HG03097 (cell line): ENCODE measurements around the gene CEP41.

Experiments used
- ATAC-seq: cut with Tn5 transposase; IDR thresholded peaks from one replicate; pipeline ENCODE4 v1.9.1; 2021; ENCODE audit not compliant: unreplicated experiment, low FRiP score

CEP41 gene

GRCh38 chr7:130356876-130357611, 83.8 kb downstream of the CEP41 start:
- no peak for ATAC-seq

DNA sequence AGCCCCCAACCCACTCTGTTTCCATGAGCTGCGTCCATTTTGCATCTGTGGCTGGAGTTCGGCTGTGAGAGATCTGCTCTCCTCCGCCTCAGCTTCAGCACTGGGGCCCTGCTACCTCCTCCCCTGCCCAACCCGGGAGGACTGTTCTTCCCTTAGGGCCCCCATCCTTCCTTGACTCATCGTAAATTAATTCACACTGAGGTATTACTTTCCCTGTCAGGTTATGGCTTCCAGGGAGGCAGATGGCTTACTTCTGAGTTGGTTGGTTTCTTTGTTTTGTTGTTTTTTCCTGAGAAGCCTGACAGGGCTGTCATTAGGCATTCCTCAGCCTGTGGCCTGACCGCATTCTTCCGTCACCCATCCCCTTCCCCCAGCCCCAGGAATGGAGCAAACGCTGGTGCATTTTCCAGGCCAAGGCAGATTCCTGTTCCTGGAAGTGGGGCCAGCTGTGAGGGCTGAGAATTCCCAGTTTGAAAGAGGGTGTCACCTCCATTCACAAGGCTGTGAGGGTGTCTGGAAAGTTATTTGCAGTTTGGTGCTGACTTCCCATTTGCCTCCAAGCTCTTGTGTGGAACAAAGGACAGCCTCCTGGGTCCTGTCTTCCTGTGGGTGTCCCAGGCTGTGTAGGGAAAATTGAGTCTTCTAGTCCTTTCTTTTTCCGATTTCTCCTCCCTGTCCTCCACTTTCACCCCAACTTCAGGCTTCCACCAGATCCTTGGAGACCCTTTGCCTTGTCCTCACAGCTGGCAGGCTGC, 84.5 kb downstream of the CEP41 start:
- no peak for ATAC-seq

- ATAC-seq: no peak
These were observed 87.6 kb downstream of the CEP41 start for GRCh38 chr7:130353196-130353595.

DNA sequence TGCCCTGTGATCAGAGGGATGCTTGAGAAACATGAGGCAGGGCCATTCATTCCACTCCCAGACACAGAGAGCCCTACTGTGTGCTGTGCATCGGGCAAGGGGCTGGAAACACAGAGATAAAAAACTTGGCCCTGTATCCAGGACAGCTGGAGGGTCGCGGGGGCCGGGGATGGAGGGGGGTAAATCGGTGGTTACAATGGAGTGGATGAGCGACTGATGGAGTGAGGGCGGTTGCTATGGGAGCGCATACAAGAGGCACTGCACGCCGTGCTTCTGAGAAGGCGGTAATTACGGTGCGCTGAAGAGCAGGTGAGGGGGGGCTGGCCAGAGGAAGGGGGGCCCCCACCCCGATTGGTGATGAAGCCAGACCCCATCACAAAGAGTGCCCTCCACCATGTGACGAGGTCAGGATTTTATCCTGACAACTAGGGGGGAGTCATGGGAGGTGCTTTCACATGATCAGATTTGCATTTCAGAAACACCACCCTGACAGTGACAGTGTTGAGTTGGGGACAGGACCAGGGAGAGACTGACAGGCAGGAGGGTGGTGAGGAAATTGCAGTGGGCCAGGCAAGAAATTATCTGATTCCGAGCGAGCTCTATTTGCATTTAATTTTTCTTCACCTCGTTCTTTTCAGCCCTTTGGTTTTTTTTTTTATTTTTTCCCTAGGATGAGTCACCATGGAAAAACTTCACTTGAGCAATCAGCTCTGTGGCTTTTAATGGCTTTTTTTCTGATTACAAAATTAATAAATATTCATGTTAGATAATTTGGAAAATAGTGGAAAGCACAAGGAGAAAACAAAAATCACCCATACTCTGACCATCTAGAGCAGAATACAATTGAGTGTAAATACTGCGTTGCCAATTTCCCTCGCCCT, 88.4 kb downstream of the CEP41 start:
- no peak for ATAC-seq

GRCh38 chr7:130351791-130352090, 89.1 kb downstream of the CEP41 start:
- ATAC-seq: no peak

- no peak for ATAC-seq
These were observed 89.6 kb downstream of the CEP41 start for GRCh38 chr7:130350945-130351790.

GRCh38 chr7:130349911-130350782, 90.7 kb downstream of the CEP41 start:
- no peak for ATAC-seq

DNA sequence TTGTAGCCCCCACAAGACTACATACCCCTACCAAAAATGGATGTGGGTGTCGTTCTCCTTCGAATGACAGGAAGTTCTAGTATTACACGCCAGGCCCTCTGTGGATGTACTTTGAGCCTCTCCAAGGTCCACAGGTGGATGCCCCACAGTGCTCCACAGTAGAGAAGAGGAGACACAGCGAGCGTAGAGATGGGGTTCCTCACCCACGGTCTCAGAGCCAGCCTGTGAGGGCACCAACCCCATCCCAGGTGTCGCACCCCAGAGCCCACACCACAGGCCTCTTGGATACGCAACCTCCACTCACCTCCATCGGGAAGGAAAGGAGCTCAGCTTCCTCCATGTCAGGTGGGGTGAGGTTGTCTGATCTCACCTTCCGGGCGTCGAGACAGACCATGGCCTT, 93.9 kb downstream of the CEP41 start:
- ATAC-seq: no peak

GRCh38 chr7:130346177-130346905, 94.5 kb downstream of the CEP41 start:
- ATAC-seq: no peak

- ATAC-seq: no peak
These were observed 95.1 kb downstream of the CEP41 start for GRCh38 chr7:130345725-130346124.

- ATAC-seq: no peak
These were observed 95.7 kb downstream of the CEP41 start for GRCh38 chr7:130345136-130345535.

- no peak for ATAC-seq
These were observed 96.4 kb downstream of the CEP41 start, which contains the start of gene CPA5 for GRCh38 chr7:130344271-130344866. Gene CPA5, plus strand, starts transcription at chr7:130344816. Its CDS starts 1,670 bp downstream, at chr7:130346486.
